IPS-20b (cell line): ENCODE data around the gene CEBPA.
"Not testable (repeated sequence)": the region's sequence is repeated elsewhere in the genome, so short reads cannot be mapped to it uniquely, and the experiment has no call there.

Experiments
- H3K27ac ChIP-seq: one replicate; pipeline ENCODE4 v1.5.1; 2013; ENCODE audit warnings: low read length
- H3K27me3 ChIP-seq: 2 replicates; pipeline ENCODE4 v1.6.1; 2013; ENCODE audit warnings: mild to moderate bottlenecking, low read length, inconsistent platforms; ENCODE audit not compliant: insufficient read depth
- H3K36me3 ChIP-seq: 2 replicates; pipeline ENCODE4 v1.6.1; 2013; ENCODE audit warnings: low read depth, mild to moderate bottlenecking, inconsistent platforms, low read length, moderate library complexity; ENCODE audit not compliant: insufficient read depth
- H3K4me1 ChIP-seq: 2 replicates; pipeline ENCODE4 v1.6.1; 2013; ENCODE audit warnings: mild to moderate bottlenecking, control low read depth, inconsistent platforms, low read length, moderate library complexity; ENCODE audit not compliant: insufficient read depth
- H3K4me3 ChIP-seq: 2 replicates; pipeline ENCODE4 v1.5.1; 2013; ENCODE audit warnings: mild to moderate bottlenecking, low read length, inconsistent platforms
- H3K9ac ChIP-seq: 2 replicates; pipeline ENCODE4 v1.6.1; 2013; ENCODE audit warnings: low read depth, mild to moderate bottlenecking, inconsistent platforms, low read length, moderate library complexity
- H3K9me3 ChIP-seq: 2 replicates; pipeline ENCODE4 v1.6.1; 2013; ENCODE audit warnings: mild to moderate bottlenecking, low read depth, low read length, inconsistent platforms; ENCODE audit not compliant: insufficient read depth

Gene CEBPA

DNA sequence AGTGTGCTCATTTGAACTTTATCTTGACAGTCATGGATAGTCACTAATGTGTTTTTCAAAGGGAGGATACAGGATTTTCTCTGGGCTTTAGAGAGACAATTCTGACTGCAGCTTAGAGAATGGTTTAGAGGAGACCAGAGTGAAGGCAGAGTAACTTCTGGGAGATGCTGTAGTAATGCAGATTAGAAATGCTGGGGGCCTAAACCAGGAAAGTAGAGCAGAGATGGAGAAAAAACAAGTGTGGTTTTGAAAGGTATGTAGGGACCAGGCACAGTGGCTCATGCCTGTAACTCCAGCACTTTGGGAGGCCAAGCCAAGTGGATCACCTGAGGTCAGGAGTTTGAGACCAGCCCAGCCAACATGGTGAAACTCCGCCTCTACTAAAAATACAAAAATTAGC lies 18.3 kb upstream of the CEBPA start:
- H3K9ac ChIP-seq, result no peak overlapping the region
- no peaks in the 10 kb centered on the region for H3K27me3 ChIP-seq
- no peak overlapping the region for H3K4me3 ChIP-seq
- no peak overlapping the region for H3K27ac ChIP-seq
- no peaks in the 10 kb centered on the region for H3K36me3 ChIP-seq
- H3K4me1 ChIP-seq, result no peaks in the 10 kb centered on the region
- H3K9me3 ChIP-seq, result peaks cover 8% of the 10 kb centered on the region

DNA sequence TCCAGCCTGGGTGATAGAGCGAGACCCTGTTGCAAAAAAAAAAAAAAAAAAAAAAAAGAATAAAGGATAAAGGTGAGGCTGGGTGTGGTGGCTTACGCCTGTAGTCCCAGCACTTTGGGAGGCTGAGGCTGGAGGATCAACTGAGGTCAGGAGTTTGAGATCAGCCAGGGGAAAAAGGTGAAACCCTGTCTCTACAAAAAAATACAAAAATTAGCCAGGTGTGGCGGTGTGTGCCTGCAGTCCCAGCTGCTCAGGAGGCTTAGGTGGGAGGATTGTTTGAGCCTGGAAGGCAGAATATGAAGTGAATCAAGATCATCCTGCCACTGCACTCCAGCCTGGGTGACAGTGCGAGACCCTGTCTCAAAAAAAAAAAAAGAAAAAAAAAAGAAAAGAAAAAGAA lies 15.7 kb upstream of the CEBPA start:
- not testable (repeated sequence) for H3K4me1 ChIP-seq, H3K9me3 ChIP-seq, H3K4me3 ChIP-seq, H3K36me3 ChIP-seq, H3K27me3 ChIP-seq, H3K9ac ChIP-seq, H3K27ac ChIP-seq

DNA sequence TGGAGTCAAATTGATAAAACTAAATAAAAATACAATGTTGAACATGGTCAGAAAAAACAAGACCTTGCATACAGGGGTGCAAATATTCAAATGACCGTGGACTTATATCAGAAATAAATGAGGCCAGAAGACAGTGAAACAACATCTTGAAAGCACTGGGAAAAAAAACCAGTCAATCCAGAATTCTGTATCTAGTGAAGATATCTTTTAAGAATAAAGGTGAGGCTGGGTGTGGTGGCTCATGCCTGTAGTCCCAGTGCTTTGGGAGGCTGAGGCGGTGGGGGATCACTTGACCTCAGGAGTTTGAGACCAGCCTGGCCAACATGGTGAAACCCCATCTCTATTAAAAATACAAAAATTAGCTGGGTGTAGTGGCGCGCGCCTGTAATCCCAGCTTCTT lies 15.2 kb upstream of the CEBPA start:
- Histone ChIP-seq H3K4me1 (no peaks in the 10 kb centered on the region), H3K9ac (no peak overlapping the region), H3K9me3 (peaks cover 8% of the 10 kb centered on the region), H3K4me3 (no peak overlapping the region), H3K36me3 (no peaks in the 10 kb centered on the region), H3K27me3 (no peaks in the 10 kb centered on the region), H3K27ac (no peak overlapping the region)

DNA sequence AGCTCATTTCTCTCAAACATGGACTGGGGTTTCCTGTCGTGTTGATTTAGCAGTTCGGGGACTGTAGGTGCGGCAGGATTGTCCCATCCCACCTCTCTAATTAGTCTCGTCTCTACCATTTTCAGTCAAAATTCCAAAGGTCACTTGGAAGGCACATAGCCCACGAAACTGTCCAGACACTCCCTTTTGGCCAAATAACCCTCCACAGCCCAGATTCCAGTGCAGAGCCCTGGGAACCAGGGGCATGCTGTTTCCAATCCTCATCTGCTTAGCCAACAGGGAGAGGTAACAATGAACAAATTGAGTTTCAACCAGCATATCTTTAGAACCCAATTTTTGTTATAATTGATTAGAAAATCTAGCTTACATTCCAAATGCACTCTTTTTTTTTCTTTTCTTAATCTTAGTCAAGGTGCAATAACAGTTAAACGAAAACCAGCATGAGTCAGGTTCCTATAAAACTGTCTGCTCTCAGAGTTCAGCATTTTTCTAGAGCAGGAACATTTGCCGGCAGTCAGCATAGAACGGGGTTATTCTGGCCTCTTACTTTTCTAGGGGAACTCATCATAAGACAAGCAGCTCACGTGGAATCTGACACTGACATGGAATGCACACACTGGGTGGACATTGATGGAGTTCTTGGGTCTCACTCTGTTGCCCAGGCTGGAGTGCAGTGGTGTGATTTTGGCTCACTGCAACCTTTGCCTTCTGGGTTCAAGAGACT lies 14.4 kb upstream of the CEBPA start:
- Histone ChIP-seq H3K9me3 (peaks cover 5% of the 10 kb centered on the region), H3K4me1 (no peaks in the 10 kb centered on the region), H3K27ac (no peak overlapping the region), H3K27me3 (no peaks in the 10 kb centered on the region), H3K9ac (no peak overlapping the region), H3K4me3 (no peak overlapping the region), H3K36me3 (no peaks in the 10 kb centered on the region)

DNA sequence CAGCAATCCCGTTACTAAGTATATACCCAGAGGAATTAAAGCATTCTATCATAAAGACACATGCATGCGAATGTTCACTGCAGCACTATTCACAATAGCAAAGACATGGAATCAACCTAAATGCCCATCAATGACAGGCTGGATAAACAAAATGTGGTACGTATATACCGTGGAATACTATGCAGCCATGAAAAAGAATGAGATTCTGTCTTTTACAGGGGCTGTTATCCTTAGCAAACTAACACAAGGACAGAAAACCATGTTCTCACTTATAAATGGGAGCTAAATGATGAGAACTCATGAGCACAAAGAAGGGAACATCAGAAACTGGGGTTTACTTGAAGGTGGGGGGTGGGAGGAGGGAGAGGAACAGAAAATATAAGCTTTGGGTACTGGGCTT lies 10.5 kb upstream of the CEBPA start:
- H3K9me3 ChIP-seq, H3K27me3 ChIP-seq, H3K27ac ChIP-seq, H3K4me3 ChIP-seq, H3K36me3 ChIP-seq, H3K4me1 ChIP-seq, H3K9ac ChIP-seq: not testable (repeated sequence)

DNA sequence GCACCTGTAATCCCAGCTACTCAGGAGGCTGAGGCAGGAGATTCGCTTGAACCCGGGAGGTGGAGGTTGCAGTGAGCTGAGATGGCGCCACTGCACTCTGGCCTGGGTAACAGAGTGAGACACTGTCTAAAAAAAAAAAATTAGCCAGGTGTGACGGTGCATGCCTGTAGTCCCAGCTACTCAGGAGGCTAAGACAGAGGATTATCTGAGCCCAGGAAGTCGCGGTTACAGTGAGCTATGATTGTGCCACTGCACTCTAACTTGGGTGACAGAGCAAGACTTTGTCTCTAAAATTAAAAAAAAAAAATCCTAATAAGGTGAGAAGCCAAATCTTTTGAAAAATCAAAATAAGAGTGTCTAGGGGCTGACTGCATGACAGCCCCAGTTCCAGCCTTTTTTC lies 9.7 kb upstream of the CEBPA start:
- no peaks in the 10 kb centered on the region for H3K36me3 ChIP-seq
- H3K27me3 ChIP-seq, result no peaks in the 10 kb centered on the region
- no peaks in the 10 kb centered on the region for H3K4me1 ChIP-seq
- no peak overlapping the region for H3K4me3 ChIP-seq
- no peak overlapping the region for H3K27ac ChIP-seq
- no peak overlapping the region for H3K9ac ChIP-seq
- no peaks in the 10 kb centered on the region; the same call in 1 of the 2 replicates for H3K9me3 ChIP-seq

DNA sequence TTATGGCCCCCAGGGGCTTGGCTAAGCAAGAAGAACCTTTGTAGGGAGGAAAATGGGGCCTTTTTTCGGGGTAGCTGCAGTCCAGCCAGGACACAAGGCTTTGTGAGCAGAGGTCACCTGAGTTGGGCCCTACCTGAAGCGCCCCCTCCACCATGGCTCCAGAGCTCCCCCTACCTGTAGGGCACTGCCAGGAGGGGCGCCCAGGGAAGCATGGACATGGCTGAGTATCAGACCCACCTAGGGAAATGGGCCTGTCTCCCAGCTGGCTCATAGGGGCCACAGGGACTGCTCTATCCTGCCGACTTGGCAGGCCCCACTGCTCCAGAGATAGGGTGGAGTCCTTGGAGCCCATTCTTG lies 9.0 kb upstream of the CEBPA start:
- Histone ChIP-seq H3K9ac (no peak overlapping the region), H3K9me3 (no peaks in the 10 kb centered on the region; the same call in 1 of the 2 replicates), H3K27me3 (no peaks in the 10 kb centered on the region), H3K4me3 (no peak overlapping the region), H3K27ac (no peak overlapping the region), H3K4me1 (no peaks in the 10 kb centered on the region), H3K36me3 (no peaks in the 10 kb centered on the region)

DNA sequence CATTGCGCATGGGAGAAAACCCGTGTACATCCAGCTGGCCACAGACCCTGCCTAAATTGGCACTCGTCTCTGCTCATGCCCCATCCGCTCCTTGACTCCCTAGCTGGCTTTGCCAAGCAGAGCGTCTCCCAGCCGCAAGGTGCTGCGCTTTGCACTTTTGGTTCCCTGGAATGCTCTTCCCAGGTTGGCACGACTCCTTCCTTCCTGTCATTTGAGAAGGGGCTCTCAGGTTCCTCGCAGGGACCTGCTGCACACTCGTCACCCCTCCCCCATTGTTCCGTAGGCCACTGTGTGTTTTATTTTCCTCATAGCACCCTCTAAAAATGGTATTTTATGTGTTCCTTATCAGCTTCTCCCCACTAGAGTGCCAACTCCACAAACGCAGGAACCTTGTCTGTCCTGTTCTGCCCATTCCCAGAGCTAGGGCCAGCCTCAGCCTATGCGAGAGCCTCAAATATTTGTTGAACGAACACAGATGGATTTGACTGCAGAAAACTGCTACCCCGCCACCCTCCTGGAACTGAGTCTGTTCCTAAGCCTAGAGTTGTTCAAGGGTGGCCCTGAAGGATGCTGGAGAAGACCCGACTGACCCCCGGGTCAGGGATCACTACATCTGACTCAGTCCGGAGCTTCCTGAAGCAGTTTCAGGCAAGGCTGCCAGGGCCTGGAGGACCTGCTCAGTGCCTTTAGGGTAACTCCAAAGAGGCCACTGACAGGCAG lies 8.4 kb upstream of the CEBPA start:
- H3K27ac ChIP-seq, result no peak overlapping the region
- H3K9me3 ChIP-seq, result no peaks in the 10 kb centered on the region; the same call in 1 of the 2 replicates
- no peaks in the 10 kb centered on the region for H3K4me1 ChIP-seq
- H3K9ac ChIP-seq, result no peak overlapping the region
- no peak overlapping the region for H3K4me3 ChIP-seq
- H3K36me3 ChIP-seq, result no peaks in the 10 kb centered on the region
- no peaks in the 10 kb centered on the region for H3K27me3 ChIP-seq

DNA sequence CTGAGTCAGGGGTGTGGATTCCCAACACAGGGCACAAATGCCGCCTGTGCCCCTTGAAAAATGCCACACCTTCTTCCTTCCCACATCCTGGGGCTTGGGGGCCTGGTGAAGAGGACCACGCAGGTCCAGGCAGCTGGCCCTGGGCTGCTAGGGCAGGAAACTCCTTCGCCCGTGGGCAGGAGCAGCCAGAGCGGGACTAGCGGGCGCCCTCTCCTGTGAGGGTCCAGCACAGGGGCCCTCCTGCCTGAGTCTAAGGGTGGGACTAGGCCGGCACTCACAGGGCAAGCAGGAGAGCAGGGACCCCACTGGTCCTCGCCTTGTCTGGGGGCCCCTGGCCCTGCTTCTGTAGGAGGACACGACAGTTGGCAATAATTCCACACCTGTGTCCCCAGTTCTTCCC lies 7.5 kb upstream of the CEBPA start:
- Histone ChIP-seq H3K4me3 (no peak overlapping the region), H3K36me3 (no peaks in the 10 kb centered on the region), H3K27ac (no peak overlapping the region), H3K27me3 (peaks cover 8% of the 10 kb centered on the region), H3K9me3 (no peaks in the 10 kb centered on the region; the same call in 1 of the 2 replicates), H3K4me1 (no peaks in the 10 kb centered on the region), H3K9ac (no peak overlapping the region)

DNA sequence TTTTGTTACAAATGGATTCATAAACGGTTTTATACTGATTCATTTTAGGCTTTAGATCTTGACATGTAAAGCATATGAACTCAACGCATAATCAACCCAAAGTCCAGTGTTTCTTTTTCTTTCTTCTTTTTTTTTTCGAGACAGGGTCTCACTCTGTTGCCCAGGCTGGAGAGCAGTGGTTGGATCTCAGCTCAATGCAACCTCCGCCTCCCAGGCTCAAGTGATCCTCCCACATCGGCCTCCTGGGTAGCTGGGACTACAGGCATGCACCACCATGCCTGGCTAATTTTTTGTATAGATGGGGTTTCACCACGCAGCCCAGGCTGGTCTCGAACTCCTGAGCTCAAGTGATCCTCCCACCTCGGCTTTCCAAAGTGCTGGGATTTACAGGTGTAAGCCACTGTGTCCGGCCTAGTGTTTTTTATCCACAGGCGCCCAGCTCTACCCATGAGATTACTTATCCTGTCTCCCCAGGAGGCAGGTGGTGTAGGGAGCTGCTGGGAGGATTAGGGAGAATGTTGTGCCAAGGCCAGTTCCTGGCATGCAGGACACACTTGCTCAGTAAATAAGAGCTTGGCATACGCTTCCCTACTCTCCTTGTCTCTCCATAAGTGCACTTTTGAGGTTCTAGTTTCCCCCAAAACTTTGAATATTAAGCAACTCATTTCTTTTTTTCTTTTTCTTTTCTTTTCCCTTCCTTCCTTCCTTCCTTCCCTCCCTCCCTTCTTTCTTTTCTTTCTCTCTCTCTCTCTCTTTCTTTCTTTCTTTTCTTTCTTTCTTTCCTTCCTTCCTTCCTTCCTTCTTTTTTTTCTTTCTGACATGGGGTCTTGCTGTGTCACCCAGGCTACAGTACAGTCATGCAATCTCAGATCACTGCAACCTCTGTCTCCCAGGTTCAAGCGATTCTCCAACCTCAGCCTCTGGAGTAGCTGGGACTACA lies 4.8 kb upstream of the CEBPA start:
- Histone ChIP-seq H3K4me1 (peaks cover 4% of the 10 kb centered on the region; the same call in 1 of the 2 replicates), H3K9me3 (no peaks in the 10 kb centered on the region), H3K27me3 (peaks cover 28% of the 10 kb centered on the region), H3K27ac (no peak overlapping the region), H3K4me3 (no peak overlapping the region), H3K9ac (no peak overlapping the region), H3K36me3 (no peaks in the 10 kb centered on the region)

DNA sequence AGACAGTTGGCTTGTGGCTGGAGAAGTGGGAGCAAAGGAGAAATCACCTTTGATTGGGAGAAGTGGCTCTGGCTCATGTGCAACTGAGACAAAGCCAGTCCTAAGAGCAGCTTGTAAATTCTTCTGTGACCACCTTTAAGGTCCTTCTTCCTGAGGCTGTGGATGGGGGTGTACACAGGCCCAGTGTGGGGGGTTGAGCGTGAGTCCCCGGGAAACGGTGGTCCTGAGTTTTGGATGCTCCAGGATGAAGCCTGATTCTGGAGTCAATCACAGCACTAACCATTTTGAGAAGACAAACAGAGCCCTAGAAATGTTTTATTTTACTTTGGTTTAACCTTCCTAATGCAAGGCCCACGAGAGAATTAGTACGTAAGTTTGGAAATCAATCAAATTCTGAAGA lies 3.9 kb upstream of the CEBPA start:
- Histone ChIP-seq H3K4me1 (peaks cover 4% of the 10 kb centered on the region; the same call in 1 of the 2 replicates), H3K36me3 (no peaks in the 10 kb centered on the region), H3K9me3 (no peaks in the 10 kb centered on the region), H3K27me3 (peaks cover 37% of the 10 kb centered on the region), H3K9ac (no peak overlapping the region), H3K27ac (no peak overlapping the region), H3K4me3 (no peak overlapping the region)
